WERI-Rb-1 (cell line): ENCODE measurements around the gene PRKCE.

Experiments
- DNase-seq: peaks from one replicate; pipeline ENCODE4 v3.0.0-alpha.2; 2020
- H3K27ac ChIP-seq: fragments of 250-450 bp; sonication (Bioruptor Pico); 2 replicates; pipeline ENCODE4 v1.5.1; 2020; ENCODE audit warnings: mild to moderate bottlenecking, moderate library complexity
- H3K27me3 ChIP-seq: fragments of 250-450 bp; sonication (Bioruptor Pico); 2 replicates; pipeline ENCODE4 v1.5.1; 2021; ENCODE audit warnings: mild to moderate bottlenecking, low read depth, moderate library complexity; ENCODE audit not compliant: insufficient read depth, severe bottlenecking
- H3K36me3 ChIP-seq: fragments of 250-450 bp; sonication (Bioruptor Pico); 2 replicates; pipeline ENCODE4 v1.5.1; 2020; ENCODE audit warnings: mild to moderate bottlenecking, moderate library complexity
- H3K4me3 ChIP-seq: 2 replicates; pipeline ENCODE4 v1.5.1; 2011; ENCODE audit warnings: low read depth, mild to moderate bottlenecking, control low read depth, low read length
- H3K9me3 ChIP-seq: fragments of 250-450 bp; sonication (Bioruptor Pico); 2 replicates; pipeline ENCODE4 v1.5.1; 2021; ENCODE audit warnings: mild to moderate bottlenecking, moderate library complexity; ENCODE audit not compliant: severe bottlenecking
- TF ChIP-seq, protein P1 (sequence below): IDR thresholded peaks from 2 replicates; pipeline ENCODE4 v1.5.1; 2011; ENCODE audit warnings: low read depth, mild to moderate bottlenecking, control low read depth, inconsistent platforms, low read length

Gene PRKCE

DNA sequence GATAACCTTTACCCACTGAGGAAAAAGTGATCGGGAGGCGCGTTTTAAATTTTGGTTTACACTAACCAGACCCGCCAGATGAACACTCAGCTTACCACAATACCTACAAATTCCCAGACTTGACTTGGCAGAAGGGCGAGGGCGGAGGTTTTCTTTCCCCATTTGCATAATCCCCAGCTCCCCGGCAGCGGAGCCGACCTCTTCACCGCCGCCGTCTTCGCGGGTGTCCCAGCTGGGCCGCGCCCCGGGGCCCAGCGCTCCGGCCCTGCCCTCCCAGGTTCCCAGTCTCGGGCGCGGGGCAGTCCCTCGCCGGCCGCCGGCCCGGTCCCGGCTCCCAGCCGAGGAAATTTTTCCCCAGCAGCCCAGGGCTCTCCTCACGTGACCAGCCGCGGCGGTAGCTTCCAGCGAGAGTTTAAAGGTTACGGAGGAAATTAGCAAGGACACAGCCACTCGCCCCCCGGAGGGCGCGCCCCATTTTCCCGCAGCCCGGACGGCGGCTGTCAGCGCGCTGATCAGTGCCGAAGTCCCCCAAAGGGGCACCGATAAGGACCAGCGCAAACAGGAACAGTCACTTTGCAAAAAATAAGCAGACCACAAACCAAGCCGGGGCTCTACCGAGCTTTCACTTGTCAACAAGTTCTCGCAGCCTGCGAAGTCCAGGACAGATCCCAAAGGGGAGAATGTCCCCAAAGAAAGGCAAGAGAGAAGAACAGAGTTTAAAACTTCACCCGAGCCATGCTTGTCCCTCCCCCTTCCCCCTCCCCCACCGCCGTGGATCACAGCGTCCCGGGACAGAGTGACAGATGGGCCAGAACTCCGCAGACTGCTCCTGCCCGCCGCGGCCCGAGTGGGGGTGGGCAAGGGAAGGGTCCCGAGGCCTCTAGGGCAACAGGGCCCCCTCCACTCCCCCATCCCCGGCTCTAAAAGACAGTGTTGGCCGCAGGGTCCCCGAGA is 1.3 kb upstream of the PRKCE start:
- Histone ChIP-seq H3K36me3 (no peaks in the 10 kb centered on the region), H3K9me3 (no peaks in the 10 kb centered on the region), H3K27me3 (peaks cover 14% of the 10 kb centered on the region), H3K4me3 (peak overlapping the region; percentile 54), H3K27ac (no peak overlapping the region)
- DNase-seq: peak; percentile 77
- TF ChIP-seq, protein P1, sequence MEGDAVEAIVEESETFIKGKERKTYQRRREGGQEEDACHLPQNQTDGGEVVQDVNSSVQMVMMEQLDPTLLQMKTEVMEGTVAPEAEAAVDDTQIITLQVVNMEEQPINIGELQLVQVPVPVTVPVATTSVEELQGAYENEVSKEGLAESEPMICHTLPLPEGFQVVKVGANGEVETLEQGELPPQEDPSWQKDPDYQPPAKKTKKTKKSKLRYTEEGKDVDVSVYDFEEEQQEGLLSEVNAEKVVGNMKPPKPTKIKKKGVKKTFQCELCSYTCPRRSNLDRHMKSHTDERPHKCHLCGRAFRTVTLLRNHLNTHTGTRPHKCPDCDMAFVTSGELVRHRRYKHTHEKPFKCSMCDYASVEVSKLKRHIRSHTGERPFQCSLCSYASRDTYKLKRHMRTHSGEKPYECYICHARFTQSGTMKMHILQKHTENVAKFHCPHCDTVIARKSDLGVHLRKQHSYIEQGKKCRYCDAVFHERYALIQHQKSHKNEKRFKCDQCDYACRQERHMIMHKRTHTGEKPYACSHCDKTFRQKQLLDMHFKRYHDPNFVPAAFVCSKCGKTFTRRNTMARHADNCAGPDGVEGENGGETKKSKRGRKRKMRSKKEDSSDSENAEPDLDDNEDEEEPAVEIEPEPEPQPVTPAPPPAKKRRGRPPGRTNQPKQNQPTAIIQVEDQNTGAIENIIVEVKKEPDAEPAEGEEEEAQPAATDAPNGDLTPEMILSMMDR: no peak

DNA sequence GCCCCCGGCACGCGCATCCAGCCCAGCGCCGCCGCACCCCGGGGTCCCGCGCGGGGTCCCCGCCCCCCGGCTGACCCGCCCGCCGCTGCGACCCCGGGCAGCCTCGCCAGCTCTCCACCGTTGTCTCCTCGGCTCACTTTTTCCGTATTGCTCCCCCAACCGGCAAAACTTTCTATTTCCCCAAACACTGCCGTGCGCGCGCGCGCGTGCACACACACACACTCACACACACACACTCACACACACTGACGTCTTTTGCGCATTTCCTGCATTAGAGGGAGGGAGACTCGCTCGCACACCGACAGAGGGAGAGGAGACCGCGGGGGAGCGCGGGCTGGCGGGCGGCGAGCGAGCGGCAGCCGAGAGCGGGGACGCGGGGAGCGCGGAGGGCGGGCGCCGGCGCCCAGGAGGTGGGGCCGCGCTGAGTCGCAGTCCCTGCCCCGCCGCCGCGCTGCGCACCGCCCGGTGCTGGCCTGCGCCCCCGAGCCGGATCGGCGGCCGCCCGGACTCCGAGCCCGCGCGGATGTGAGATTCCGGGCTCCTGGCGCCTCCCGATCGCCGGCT is 542 bp upstream of the PRKCE start:
- no peaks in the 10 kb centered on the region for H3K9me3 ChIP-seq
- H3K27me3 ChIP-seq: peaks cover 14% of the 10 kb centered on the region
- H3K27ac ChIP-seq: no peak overlapping the region
- peak overlapping the region; percentile 54 for H3K4me3 ChIP-seq
- TF ChIP-seq, protein P1: peak; percentile 32
- no peaks in the 10 kb centered on the region for H3K36me3 ChIP-seq
- DNase-seq: peak; percentile 86

DNA sequence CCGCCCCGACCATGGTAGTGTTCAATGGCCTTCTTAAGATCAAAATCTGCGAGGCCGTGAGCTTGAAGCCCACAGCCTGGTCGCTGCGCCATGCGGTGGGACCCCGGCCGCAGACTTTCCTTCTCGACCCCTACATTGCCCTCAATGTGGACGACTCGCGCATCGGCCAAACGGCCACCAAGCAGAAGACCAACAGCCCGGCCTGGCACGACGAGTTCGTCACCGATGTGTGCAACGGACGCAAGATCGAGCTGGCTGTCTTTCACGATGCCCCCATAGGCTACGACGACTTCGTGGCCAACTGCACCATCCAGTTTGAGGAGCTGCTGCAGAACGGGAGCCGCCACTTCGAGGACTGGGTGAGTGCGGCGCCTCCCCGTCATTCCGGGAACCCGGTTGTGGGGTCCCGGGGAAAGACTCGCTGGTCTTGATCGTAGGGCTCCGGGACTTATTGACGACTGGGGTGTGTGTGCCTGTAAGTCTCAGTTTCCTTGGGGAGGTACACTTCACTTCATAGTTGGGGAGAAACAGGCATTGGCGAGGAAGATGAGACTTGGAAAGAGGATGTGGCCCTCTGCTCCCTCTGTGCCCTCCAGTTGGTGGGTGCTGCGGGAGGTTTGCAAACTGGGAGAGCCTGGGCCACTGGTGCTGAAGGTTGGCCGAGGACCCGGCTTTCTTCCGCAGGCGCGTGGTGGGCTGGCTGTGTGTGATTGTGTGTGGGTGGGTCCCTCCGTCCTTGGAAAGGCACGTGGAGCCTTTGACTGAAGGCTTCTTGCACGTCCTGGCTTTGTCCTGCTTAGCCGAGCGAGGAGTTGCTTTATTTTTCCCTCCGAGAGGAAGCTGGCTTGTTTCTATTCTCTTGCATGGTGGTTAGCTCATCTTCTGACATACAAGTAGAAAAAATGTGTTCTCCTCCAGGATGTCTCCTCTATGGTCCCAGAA is 886 bp downstream of the PRKCE start:
- Histone ChIP-seq H3K4me3 (peak overlapping the region; percentile 54), H3K27me3 (peaks cover 14% of the 10 kb centered on the region), H3K36me3 (no peaks in the 10 kb centered on the region), H3K27ac (no peak overlapping the region), H3K9me3 (no peaks in the 10 kb centered on the region)
- TF ChIP-seq, protein P1: no peak
- no peak for DNase-seq

DNA sequence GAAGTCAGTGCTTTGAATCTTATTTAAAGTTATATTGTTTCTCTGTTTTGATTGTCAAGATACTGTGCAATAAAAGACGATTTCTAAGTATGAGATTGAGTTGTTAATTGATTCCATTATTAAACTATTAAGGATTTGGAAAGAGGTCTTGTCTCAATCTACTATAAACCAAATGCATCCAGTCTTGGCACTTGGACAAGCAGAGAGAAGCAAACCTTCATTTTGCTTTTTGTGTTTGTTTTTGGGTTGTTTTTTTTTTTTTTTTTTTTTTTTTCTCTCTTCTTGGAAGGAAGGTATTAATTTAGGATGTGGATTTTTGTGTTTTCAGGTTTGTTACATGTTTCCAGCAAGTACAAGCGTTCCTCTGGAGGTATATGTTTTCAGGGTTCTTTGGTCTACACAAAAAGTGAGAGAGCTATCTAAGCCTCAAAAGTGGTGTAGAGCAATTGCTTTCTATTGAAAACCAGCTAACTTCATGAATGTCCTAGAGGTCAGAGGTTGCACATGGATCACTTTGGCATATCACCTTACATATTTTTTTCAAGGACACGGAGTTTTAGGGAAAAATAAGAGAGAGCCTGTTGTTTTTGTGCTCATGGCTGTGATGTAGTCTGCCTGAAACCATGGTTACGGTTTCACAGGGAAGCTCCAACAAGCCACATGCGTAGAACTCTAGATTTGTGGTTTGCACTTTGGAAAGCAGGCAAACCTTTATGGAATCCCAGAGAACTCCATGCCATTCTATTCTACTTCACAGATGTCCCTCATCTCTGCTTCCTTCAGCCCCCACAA is 1.8 kb downstream of the PRKCE start:
- no peak for DNase-seq
- H3K9me3 ChIP-seq: no peaks in the 10 kb centered on the region
- H3K36me3 ChIP-seq: no peaks in the 10 kb centered on the region
- no peak overlapping the region for H3K27ac ChIP-seq
- no peak overlapping the region for H3K4me3 ChIP-seq
- peaks cover 14% of the 10 kb centered on the region for H3K27me3 ChIP-seq
- TF ChIP-seq, protein P1: no peak

DNA sequence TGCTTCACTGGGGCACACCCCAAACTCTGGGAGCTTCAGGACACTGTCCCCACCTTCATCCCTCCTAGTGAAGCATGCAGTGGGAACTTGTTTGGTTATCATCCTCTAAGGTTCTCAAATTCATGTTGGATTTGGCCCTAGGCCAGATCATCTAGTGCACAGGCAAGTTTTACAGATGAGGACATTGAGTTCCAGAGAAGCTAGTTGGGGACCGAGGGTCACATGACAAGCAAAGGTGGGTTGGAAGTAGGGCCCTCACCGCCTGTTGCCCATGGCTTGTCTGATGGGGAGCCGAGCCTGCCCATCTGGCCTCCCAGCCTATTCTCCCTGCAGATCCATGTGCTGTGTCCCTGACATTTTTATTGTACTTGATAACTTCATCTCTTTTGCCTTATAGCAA is 2.8 kb downstream of the PRKCE start:
- no peak for DNase-seq
- TF ChIP-seq, protein P1: no peak
- no peaks in the 10 kb centered on the region for H3K36me3 ChIP-seq
- no peak overlapping the region for H3K27ac ChIP-seq
- peaks cover 14% of the 10 kb centered on the region for H3K27me3 ChIP-seq
- no peak overlapping the region for H3K4me3 ChIP-seq
- H3K9me3 ChIP-seq: no peaks in the 10 kb centered on the region
